HEK293 (cell line): Measurements from ENCODE around the gene CAPZB.
A peak's percentile ranks its signal among the peaks of the same experiment; 100 is the strongest.

Source experiments
- BCL6B ChIP-seq: fragments of 450-650 bp; formaldehyde crosslinking; IDR thresholded peaks from 2 replicates; pipeline ENCODE4 v1.5.1; 2017; ENCODE audit warnings: missing biosample characterization, missing genetic modification characterization
- EGR2 ChIP-seq: fragments of 450-650 bp; formaldehyde crosslinking; IDR thresholded peaks from 2 replicates; pipeline ENCODE4 v1.5.1; 2016; ENCODE audit warnings: low read depth, missing biosample characterization, missing genetic modification characterization
- GLIS2 ChIP-seq: fragments of 450-650 bp; formaldehyde crosslinking; IDR thresholded peaks from 2 replicates; pipeline ENCODE4 v1.5.1; 2016; ENCODE audit warnings: missing biosample characterization, missing genetic modification characterization
- INSM2 ChIP-seq: fragments of 450-650 bp; formaldehyde crosslinking; IDR thresholded peaks from 2 replicates; pipeline ENCODE4 v1.5.1; 2016; ENCODE audit warnings: missing biosample characterization, missing genetic modification characterization
- MEIS1 ChIP-seq: sonication (generic); formaldehyde crosslinking; IDR thresholded peaks from 2 replicates; pipeline ENCODE4 v1.8.1; 2022; ENCODE audit warnings: missing genetic modification reagents, mild to moderate bottlenecking, borderline replicate concordance
- PRDM10 ChIP-seq: fragments of 450-650 bp; formaldehyde crosslinking; IDR thresholded peaks from 2 replicates; pipeline ENCODE4 v1.5.1; 2016; ENCODE audit warnings: missing biosample characterization, missing genetic modification characterization
- YY1 ChIP-seq: fragments of 450-650 bp; formaldehyde crosslinking; IDR thresholded peaks from 2 replicates; pipeline ENCODE4 v1.5.1; 2018; ENCODE audit warnings: missing biosample characterization, missing genetic modification characterization
- YY2 ChIP-seq: fragments of 450-650 bp; formaldehyde crosslinking; IDR thresholded peaks from 2 replicates; pipeline ENCODE4 v1.5.1; 2016; ENCODE audit warnings: missing biosample characterization, missing genetic modification characterization
- ZBTB11 ChIP-seq: fragments of 450-650 bp; formaldehyde crosslinking; conservative IDR thresholded peaks from 2 replicates; pipeline ENCODE4 v1.5.1; 2016; ENCODE audit warnings: low read depth, missing biosample characterization, missing genetic modification characterization
- ZBTB20 ChIP-seq: fragments of 450-650 bp; formaldehyde crosslinking; IDR thresholded peaks from 2 replicates; pipeline ENCODE4 v1.5.1; 2016; ENCODE audit warnings: missing biosample characterization, missing genetic modification characterization
- ZFP37 ChIP-seq: fragments of 450-650 bp; formaldehyde crosslinking; IDR thresholded peaks from 2 replicates; pipeline ENCODE4 v1.5.1; 2016; ENCODE audit warnings: missing biosample characterization, missing genetic modification characterization
- ZNF133 ChIP-seq: fragments of 450-650 bp; formaldehyde crosslinking; IDR thresholded peaks from 2 replicates; pipeline ENCODE4 v1.5.1; 2016; ENCODE audit warnings: missing biosample characterization, missing genetic modification characterization
- ZNF280D ChIP-seq: fragments of 450-650 bp; formaldehyde crosslinking; IDR thresholded peaks from 2 replicates; pipeline ENCODE4 v1.5.1; 2016; ENCODE audit warnings: missing biosample characterization, missing genetic modification characterization
- ZNF513 ChIP-seq: fragments of 450-650 bp; IDR thresholded peaks from 2 replicates; pipeline ENCODE4 v1.5.1; 2018; ENCODE audit warnings: missing biosample characterization, missing genetic modification characterization
- ZNF530 ChIP-seq: fragments of 450-650 bp; formaldehyde crosslinking; IDR thresholded peaks from 2 replicates; pipeline ENCODE4 v1.5.1; 2016; ENCODE audit warnings: low read depth, missing biosample characterization, missing genetic modification characterization
- ZNF596 ChIP-seq: fragments of 450-650 bp; IDR thresholded peaks from 2 replicates; pipeline ENCODE4 v1.5.0; 2018; ENCODE audit warnings: missing biosample characterization, mild to moderate bottlenecking, missing genetic modification characterization, moderate library complexity
- ZSCAN30 ChIP-seq: fragments of 450-650 bp; IDR thresholded peaks from 2 replicates; pipeline ENCODE4 v1.5.1; 2018; ENCODE audit warnings: missing biosample characterization, mild to moderate bottlenecking, missing genetic modification characterization, moderate library complexity
- ZSCAN4 ChIP-seq: fragments of 450-650 bp; formaldehyde crosslinking; IDR thresholded peaks from 2 replicates; pipeline ENCODE4 v1.5.1; 2017; ENCODE audit warnings: missing biosample characterization, missing genetic modification characterization
- ZXDB ChIP-seq: fragments of 450-650 bp; formaldehyde crosslinking; IDR thresholded peaks from 2 replicates; pipeline ENCODE4 v1.5.1; 2016; ENCODE audit warnings: missing biosample characterization, missing genetic modification characterization
- TF ChIP-seq, protein P1 (sequence below): fragments of 450-650 bp; formaldehyde crosslinking; IDR thresholded peaks from 2 replicates; pipeline ENCODE4 v1.5.1; 2016; ENCODE audit warnings: missing biosample characterization, missing genetic modification characterization

Gene CAPZB

DNA sequence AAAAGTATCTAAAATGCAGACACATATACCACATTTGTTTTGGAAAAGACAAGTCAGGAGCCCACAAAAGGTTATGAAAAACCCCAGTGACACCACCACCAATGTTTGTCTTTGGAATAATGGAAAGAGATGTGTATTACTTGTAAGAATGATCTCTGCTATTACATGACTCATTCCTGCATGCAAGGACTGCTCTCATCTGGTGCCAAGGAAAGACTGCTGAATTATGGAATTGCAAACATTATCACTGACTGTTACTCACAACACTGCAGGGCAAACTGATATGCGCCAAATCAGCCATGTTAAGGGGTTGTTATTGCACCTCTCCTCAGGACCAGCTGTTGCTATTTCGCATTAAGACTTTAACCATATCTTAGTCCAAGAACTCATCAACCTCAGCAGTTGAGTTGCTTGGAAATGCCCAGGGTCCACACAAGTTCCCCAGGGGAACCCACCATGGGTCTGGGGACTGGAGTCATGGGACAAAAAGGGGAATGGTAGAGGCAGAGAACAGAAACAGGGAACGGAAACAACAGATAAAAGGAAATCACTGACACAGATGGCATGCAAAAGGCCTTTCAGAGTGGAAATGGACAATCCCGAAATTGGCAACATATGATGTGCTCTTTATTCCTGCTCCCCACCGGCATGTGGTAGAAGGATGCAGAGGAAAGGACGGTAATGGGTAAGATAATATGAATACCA, 34.4 kb downstream of the CAPZB start (continued):
- no peak for TF ChIP-seq YY1 (tag by site-specific recombination)
- peak; percentile 68 for TF ChIP-seq ZBTB20 (tag by site-specific recombination)
- peak; percentile 71 for TF ChIP-seq PRDM10 (tag by site-specific recombination)
- TF ChIP-seq GLIS2 (tag by site-specific recombination) = no peak
- no peak for TF ChIP-seq ZNF530
- no peak for TF ChIP-seq ZBTB11 (tag by site-specific recombination)
- TF ChIP-seq ZNF513 = no peak
- TF ChIP-seq ZSCAN30 = no peak
- TF ChIP-seq ZNF280D = no peak
- TF ChIP-seq EGR2 = no peak
- TF ChIP-seq YY2 (tag by site-specific recombination) = no peak
- TF ChIP-seq INSM2 (tag by site-specific recombination) = peak; percentile 72; the same call in 1 of the 2 replicates
- TF ChIP-seq MEIS1 = no peak
- TF ChIP-seq BCL6B = no peak
- TF ChIP-seq ZXDB (tag by site-specific recombination) = 0 out of 2 replicates have a peak, but pooled peaks have one; percentile 41
- no peak for TF ChIP-seq ZNF596 (tag by site-specific recombination)
- no peak for TF ChIP-seq ZNF133 (tag by site-specific recombination)
- TF ChIP-seq ZFP37 (tag by site-specific recombination) = no peak
- TF ChIP-seq, protein P1, sequence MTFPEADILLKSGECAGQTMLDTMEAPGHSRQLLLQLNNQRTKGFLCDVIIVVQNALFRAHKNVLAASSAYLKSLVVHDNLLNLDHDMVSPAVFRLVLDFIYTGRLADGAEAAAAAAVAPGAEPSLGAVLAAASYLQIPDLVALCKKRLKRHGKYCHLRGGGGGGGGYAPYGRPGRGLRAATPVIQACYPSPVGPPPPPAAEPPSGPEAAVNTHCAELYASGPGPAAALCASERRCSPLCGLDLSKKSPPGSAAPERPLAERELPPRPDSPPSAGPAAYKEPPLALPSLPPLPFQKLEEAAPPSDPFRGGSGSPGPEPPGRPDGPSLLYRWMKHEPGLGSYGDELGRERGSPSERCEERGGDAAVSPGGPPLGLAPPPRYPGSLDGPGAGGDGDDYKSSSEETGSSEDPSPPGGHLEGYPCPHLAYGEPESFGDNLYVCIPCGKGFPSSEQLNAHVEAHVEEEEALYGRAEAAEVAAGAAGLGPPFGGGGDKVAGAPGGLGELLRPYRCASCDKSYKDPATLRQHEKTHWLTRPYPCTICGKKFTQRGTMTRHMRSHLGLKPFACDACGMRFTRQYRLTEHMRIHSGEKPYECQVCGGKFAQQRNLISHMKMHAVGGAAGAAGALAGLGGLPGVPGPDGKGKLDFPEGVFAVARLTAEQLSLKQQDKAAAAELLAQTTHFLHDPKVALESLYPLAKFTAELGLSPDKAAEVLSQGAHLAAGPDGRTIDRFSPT = 0 out of 2 replicates have a peak, but pooled peaks have one; percentile 47
- TF ChIP-seq ZSCAN4 (tag by site-specific recombination) = no peak
